HG02938 (cell line): ENCODE data around the gene MX1.

Source experiments
- ATAC-seq: cut with Tn5 transposase; IDR thresholded peaks from one replicate; pipeline ENCODE4 v1.9.1; 2021; ENCODE audit warnings: mild to moderate bottlenecking, moderate library complexity; ENCODE audit not compliant: unreplicated experiment

Gene MX1

GRCh38 chr21:41425954-41426675 is at the start of gene MX1:
MX1 (plus strand) TSS chr21:41426239; CDS start chr21:41432071, 5,832 bp downstream.
- peak; percentile 87 for ATAC-seq

GRCh38 chr21:41377715-41378114 is 48.3 kb upstream of the MX1 start:
- no peak for ATAC-seq

- ATAC-seq: no peak
Observed at GRCh38 chr21:41378849-41379248, 47.2 kb upstream of the MX1 start.

GRCh38 chr21:41379901-41380300 is 46.1 kb upstream of the MX1 start:
- no peak for ATAC-seq

GRCh38 chr21:41381731-41382130 is 44.3 kb upstream of the MX1 start:
- no peak for ATAC-seq

GRCh38 chr21:41387042-41387819 is 38.8 kb upstream of the MX1 start:
- ATAC-seq: no peak

GRCh38 chr21:41387824-41388223 is 38.2 kb upstream of the MX1 start:
- ATAC-seq: no peak

GRCh38 chr21:41388259-41388658 is 37.8 kb upstream of the MX1 start:
- no peak for ATAC-seq

GRCh38 chr21:41390043-41390639 is 35.9 kb upstream of the MX1 start:
- no peak for ATAC-seq

- ATAC-seq: no peak
Observed at GRCh38 chr21:41393876-41394465, 32.1 kb upstream of the MX1 start.

GRCh38 chr21:41396558-41397075 is 29.4 kb upstream of the MX1 start:
- no peak for ATAC-seq

- ATAC-seq: no peak
Observed at GRCh38 chr21:41397471-41397891, 28.6 kb upstream of the MX1 start.

GRCh38 chr21:41398251-41398650 is 27.8 kb upstream of the MX1 start:
- ATAC-seq: no peak

- ATAC-seq: no peak
Observed at GRCh38 chr21:41398831-41399230, 27.2 kb upstream of the MX1 start.

GRCh38 chr21:41399246-41399800 is 26.7 kb upstream of the MX1 start:
- ATAC-seq: no peak

- no peak for ATAC-seq
Observed at GRCh38 chr21:41402231-41402630, 23.8 kb upstream of the MX1 start.

- no peak for ATAC-seq
Observed at GRCh38 chr21:41402796-41403195, 23.2 kb upstream of the MX1 start.

- ATAC-seq: no peak
Observed at GRCh38 chr21:41403331-41403730, 22.7 kb upstream of the MX1 start.

- no peak for ATAC-seq
Observed at GRCh38 chr21:41403966-41404365, 22.1 kb upstream of the MX1 start.

GRCh38 chr21:41405321-41405720 is 20.7 kb upstream of the MX1 start:
- ATAC-seq: no peak

GRCh38 chr21:41406340-41406739 is 19.7 kb upstream of the MX1 start:
- ATAC-seq: no peak
